HL-60/S4 (cell line): ENCODE data around the gene SLC6A13.
"Not testable (repeated sequence)": the region's sequence is repeated elsewhere in the genome, so short reads cannot be mapped to it uniquely, and the experiment has no call there.

Experiments used
- in situ Hi-C: fragments of 300-500 bp; cut with MboI; formaldehyde crosslinking; loops from 2 replicates; pipeline ENCODE4 v1.14.3; 2022; ENCODE audit warnings: low sequenced_read_pairs

Gene SLC6A13

GRCh38 chr12:202081-202731 lies 60.4 kb downstream of the SLC6A13 start:
- in situ Hi-C loops: no loop called here

DNA sequence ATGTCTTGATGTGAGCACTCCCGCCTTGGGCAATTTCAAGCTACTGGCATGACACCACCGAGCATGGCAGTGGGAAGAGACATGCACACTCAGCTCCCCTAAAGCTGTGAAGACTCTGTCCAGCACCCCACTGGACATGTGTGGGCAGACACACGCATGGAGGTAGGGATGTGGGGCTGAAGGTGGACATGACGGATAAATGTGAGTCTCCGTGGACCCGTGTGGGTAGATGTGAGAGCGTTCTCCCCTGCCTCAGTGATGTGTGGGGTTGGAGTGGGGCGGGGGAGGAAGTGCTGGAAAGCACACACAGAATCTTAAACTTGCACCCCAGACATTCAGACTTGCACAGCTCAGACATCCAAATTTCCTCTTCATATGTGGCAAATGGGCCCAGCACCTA lies 61.3 kb downstream of the SLC6A13 start:
- in situ Hi-C loops: no loop called here

- in situ Hi-C loops: no loop called here
Observed at GRCh38 chr12:198705-199104, 63.9 kb downstream of the SLC6A13 start.

- in situ Hi-C loops: no loop called here
Observed at GRCh38 chr12:197911-198695, 64.5 kb downstream of the SLC6A13 start.

DNA sequence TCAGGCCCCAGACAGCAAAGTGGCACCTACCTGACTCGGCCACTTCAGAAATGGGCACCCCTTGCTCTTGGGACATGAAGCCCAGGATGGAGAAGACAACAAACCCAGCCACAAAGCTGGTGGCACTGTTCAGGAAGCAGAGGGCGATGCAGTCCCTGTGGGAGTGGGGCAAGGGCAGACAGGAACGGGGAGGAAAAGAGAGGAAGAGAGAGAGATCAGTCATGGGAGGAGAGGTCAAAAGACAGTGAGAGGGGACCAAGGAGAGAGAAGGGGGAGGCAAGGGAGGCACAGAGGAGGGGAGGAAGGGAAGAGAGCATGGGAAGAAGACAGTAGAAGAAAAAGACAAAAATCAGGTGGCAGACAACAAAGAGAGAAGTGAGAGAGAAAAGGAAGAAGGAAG lies 65.3 kb downstream of the SLC6A13 start:
- in situ Hi-C loops: no loop called here

- in situ Hi-C loops: no loop called here
Observed at GRCh38 chr12:196436-196835, 66.2 kb downstream of the SLC6A13 start.

DNA sequence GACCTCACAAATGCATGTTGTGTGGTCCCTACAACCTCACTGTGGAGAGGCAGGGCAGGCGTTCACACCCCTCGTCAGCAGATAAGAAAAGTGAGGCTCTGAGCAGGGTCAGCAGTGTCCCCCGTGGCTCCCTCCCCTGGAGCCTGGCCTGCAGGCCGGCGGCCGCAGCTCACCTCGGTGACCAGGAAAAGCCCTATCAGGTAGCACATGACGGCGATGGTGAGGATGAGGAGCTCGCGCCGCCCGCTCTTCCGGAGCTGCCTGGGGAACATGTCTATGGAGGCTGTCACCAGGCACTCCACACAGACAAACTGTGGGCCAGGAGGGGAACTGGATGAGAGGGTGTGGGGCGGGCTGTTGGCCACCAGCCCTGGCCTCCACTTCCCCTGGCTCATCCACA lies 66.7 kb downstream of the SLC6A13 start:
- in situ Hi-C loops: no loop called here

DNA sequence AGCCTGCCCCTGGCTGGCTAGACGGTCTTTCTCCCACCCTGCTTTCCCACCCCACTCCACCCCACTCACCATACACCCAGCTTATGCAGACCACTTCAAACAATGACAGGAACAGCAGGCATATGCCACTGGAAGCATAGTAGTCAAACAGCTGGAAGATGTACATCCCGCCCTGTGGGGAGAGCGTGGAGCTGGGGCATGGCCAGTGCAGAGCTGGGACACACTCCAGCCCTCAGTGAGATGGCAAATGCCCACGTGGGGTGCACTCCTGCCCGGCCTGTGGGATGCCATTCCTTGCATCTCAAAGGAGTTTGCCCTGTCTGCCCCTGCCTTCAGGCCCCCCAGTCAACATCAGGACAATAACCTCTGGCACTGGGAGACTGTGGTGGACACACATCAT lies 67.5 kb downstream of the SLC6A13 start:
- in situ Hi-C loops: no loop called here

DNA sequence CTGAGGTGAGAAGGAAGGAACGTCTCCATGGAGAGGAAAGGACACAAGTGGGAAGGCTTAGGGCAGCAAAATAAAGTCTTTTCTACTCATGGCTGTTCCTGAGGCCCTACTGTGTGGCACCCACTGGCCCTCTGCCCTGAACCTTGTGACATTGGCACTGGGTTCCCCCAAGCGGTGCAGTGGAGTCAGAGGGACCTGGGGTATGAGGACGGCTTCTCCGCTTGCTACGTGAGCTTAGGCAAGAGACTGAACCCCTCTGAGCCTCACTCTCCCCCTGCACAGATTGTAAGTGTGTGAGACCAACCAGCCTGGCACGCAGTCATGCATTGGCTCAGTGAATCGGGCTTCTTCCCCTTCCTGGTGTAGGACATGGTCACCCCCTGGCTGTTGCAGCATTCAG lies 68.4 kb downstream of the SLC6A13 start:
- in situ Hi-C loops: no loop called here

GRCh38 chr12:193261-193660 lies 69.4 kb downstream of the SLC6A13 start:
- in situ Hi-C loops: no loop called here

GRCh38 chr12:191541-191940 lies 71.1 kb downstream of the SLC6A13 start:
- in situ Hi-C loops: no loop called here

GRCh38 chr12:190881-191280 lies 71.8 kb downstream of the SLC6A13 start:
- in situ Hi-C loops: no loop called here

- in situ Hi-C loops: no loop called here
Observed at GRCh38 chr12:189622-189962, 73.0 kb downstream of the SLC6A13 start.

DNA sequence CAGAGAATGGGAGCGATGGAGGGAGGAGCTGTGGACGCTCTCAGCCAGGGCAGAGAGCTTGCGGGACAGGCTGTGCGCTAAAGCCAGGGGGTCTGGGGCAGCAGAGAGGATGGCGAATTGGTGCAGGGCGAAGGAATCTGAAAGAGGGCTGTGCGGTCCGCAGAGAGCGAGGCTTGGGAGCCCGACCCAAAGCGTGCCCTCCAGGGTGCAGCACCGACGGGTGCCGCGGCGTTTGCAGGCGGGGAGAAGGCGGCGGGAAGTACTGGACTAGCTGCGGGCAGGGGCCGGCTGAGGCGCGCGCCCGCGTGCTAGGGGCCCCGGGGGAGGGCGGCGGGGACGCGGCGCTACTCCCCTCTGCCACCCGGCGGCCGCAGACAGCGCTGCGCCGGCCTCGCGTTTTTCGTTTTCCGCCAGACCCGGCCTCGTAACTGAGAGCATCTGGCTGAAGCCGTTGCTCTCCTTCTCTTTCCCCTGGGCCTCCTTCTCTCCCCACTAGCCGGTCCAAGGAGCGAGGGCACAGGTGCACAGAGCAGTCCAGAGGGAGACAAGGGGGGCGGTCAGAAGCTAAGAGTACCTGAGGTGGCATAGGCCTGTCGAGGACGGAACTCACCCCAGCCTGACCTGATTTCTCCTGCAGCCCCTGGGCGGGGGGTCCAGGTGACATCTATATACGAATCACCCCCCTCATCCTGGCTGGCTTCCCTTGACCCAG lies 73.6 kb downstream of the SLC6A13 start:
- in situ Hi-C loops: no loop called here

GRCh38 chr12:187986-188909 lies 74.4 kb downstream of the SLC6A13 start:
- in situ Hi-C loops: not testable (repeated sequence)

DNA sequence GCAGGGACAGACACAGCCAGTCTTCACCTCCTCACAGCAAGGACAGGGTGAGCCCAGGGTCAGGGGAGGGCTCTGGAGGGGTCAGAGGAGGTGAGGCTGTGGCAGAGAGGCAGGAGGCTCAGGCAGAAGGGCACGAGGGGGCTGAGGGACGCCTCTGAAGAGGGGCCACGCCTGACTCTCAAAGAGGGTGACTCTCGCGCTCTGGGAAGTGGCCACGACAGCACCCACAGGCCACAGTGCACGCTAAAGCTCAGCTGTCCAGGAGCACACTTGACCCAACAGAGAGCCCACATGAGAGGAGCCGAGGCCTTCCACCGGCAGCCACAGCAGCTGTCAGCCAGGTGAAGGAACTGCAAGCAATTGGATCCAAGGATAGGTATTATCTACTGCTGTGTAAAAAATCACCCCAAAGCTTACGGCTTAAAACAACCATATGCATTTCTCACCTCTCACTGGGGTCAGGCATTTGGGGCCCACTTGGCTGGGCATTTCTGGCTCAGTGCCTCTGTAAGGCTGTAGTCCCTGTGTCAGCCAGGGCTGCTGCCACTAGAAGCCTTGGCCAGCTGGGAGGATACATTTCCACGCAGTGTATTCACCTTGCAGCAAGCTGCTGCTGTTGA lies 76.5 kb downstream of the SLC6A13 start:
- in situ Hi-C loops: no loop called here

DNA sequence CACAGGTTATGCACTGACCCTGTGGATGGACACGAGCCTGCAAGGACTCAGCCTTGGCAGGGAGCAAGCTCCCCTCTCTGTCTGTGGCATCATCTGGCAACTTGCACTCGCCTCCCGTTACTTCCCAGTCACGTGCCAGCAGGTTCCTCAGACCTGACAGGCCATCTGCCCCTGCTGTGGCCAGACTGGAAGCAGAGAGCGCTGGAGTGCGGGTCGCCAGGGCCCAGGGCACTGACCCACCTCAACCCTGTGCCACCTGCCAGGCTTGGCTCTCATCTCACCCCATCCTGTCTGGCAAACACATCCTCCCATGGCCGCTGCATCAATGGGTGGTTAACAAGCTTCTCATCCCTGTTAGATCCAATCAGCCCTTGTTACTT lies 77.1 kb downstream of the SLC6A13 start:
- in situ Hi-C loops: no loop called here

GRCh38 chr12:184811-185575 lies 77.6 kb downstream of the SLC6A13 start:
- in situ Hi-C loops: no loop called here

GRCh38 chr12:182381-182892 lies 80.2 kb downstream of the SLC6A13 start:
- in situ Hi-C loops: no loop called here

- in situ Hi-C loops: no loop called here
Observed at GRCh38 chr12:181921-182320, 80.7 kb downstream of the SLC6A13 start.
